HFFc6 (cell line): Measurements from ENCODE around the gene ZNF273. TPM values are rescaled to one million over a fixed set of nuclear protein-coding genes. Genes with fewer than 3 reads are reported as not detected.
"Not testable (repeated sequence)": the region's sequence is repeated elsewhere in the genome, so short reads cannot be mapped to it uniquely, and the experiment has no call there.

ENCODE experiments used
- DNase-seq: peaks from one replicate; pipeline ENCODE4 v3.0.0-alpha.2; 2018
- H3K27ac Mint-ChIP-seq: 2 replicates; pipeline ENCODE4 v1.8.0; 2020; ENCODE audit warnings: mild to moderate bottlenecking, mixed read lengths
- H3K27me3 Mint-ChIP-seq: 2 replicates; pipeline ENCODE4 v1.8.0; 2021; ENCODE audit warnings: mild to moderate bottlenecking, moderate library complexity, mixed read lengths; ENCODE audit not compliant: insufficient read depth
- H3K36me3 Mint-ChIP-seq: 2 replicates; pipeline ENCODE4 v1.8.0; 2021; ENCODE audit warnings: low read depth, mixed read lengths
- H3K4me1 Mint-ChIP-seq: 2 replicates; pipeline ENCODE4 v1.8.0; 2020; ENCODE audit warnings: low read depth, mixed read lengths
- H3K4me3 Mint-ChIP-seq: 2 replicates; pipeline ENCODE4 v1.8.0; 2020; ENCODE audit warnings: mild to moderate bottlenecking, moderate library complexity, mixed read lengths
- H3K9me3 Mint-ChIP-seq: 2 replicates; pipeline ENCODE4 v1.8.0; 2020; ENCODE audit warnings: mild to moderate bottlenecking, mixed read lengths
- CTCF ChIP-seq: fragments of 200-600 bp; sonication (generic); IDR thresholded peaks from 2 replicates; pipeline ENCODE4 v1.5.0; 2021; ENCODE audit warnings: antibody characterized with exemption, mild to moderate bottlenecking
- total RNA-seq, 6 experiments: library from RNA; stranded (reverse); fragmentation: NEBNext Ultra II Directional; extraction: Animal tissue kit (Norgen Biotek cat#: 25700); gene quantifications; 2 replicates in 1 of 6; 3 replicates in 5 of 6; pipeline ENCODE4 v1.2.3, GENCODE V29; 2021

The ZNF273 gene
- total RNA-seq, 6 experiments from 2014 or later, result 1.2 to 2.5 (median 2.0) TPM

GRCh38 chr7:64890761-64891362, 12.2 kb upstream of the ZNF273 start:
- H3K4me1 Mint-ChIP-seq, result no peaks in the 10 kb centered on the region
- peaks cover 27% of the 10 kb centered on the region for H3K27me3 Mint-ChIP-seq
- no peak overlapping the region for H3K27ac Mint-ChIP-seq
- no peaks in the 10 kb centered on the region for H3K9me3 Mint-ChIP-seq
- TF ChIP-seq CTCF, result no peak
- no peaks in the 10 kb centered on the region for H3K36me3 Mint-ChIP-seq
- no peak for DNase-seq
- H3K4me3 Mint-ChIP-seq, result no peak overlapping the region

- not testable (repeated sequence) for H3K36me3 Mint-ChIP-seq, H3K4me3 Mint-ChIP-seq, H3K27ac Mint-ChIP-seq, H3K4me1 Mint-ChIP-seq, H3K9me3 Mint-ChIP-seq
- peaks cover 27% of the 10 kb centered on the region for H3K27me3 Mint-ChIP-seq
- DNase-seq, result peak; percentile 7
Observed at GRCh38 chr7:64891363-64892081, 11.6 kb upstream of the ZNF273 start.

GRCh38 chr7:64892116-64892515, 11.0 kb upstream of the ZNF273 start:
- Mint-ChIP-seq H3K4me3 (no peak overlapping the region), H3K27ac (no peak overlapping the region), H3K27me3 (peaks cover 23% of the 10 kb centered on the region), H3K9me3 (no peaks in the 10 kb centered on the region), H3K36me3 (no peaks in the 10 kb centered on the region), H3K4me1 (no peaks in the 10 kb centered on the region)
- DNase-seq, result no peak
- no peak for TF ChIP-seq CTCF

GRCh38 chr7:64892666-64893309, 10.3 kb upstream of the ZNF273 start:
- Mint-ChIP-seq H3K36me3 (no peaks in the 10 kb centered on the region), H3K9me3 (no peaks in the 10 kb centered on the region), H3K4me3 (no peak overlapping the region), H3K4me1 (no peaks in the 10 kb centered on the region), H3K27me3 (peaks cover 23% of the 10 kb centered on the region), H3K27ac (no peak overlapping the region)
- TF ChIP-seq CTCF, result no peak
- DNase-seq, result no peak

GRCh38 chr7:64893401-64893800, 9.7 kb upstream of the ZNF273 start:
- H3K9me3 Mint-ChIP-seq, result no peaks in the 10 kb centered on the region
- DNase-seq, result no peak
- no peaks in the 10 kb centered on the region for H3K36me3 Mint-ChIP-seq
- no peaks in the 10 kb centered on the region for H3K4me1 Mint-ChIP-seq
- H3K27ac Mint-ChIP-seq, result no peak overlapping the region
- no peak for TF ChIP-seq CTCF
- peaks cover 18% of the 10 kb centered on the region for H3K27me3 Mint-ChIP-seq
- H3K4me3 Mint-ChIP-seq, result no peak overlapping the region

GRCh38 chr7:64902461-64902805, 640 bp upstream of the ZNF273 start:
- H3K9me3 Mint-ChIP-seq, H3K27me3 Mint-ChIP-seq, DNase-seq, H3K27ac Mint-ChIP-seq, H3K36me3 Mint-ChIP-seq: not testable (repeated sequence)
- peak overlapping the region; percentile 99 for H3K4me3 Mint-ChIP-seq
- H3K4me1 Mint-ChIP-seq, result peaks cover 39% of the 10 kb centered on the region
